CD8-positive, alpha-beta memory T cell (primary cell): Measurements from ENCODE around the gene EGFLAM. TPM values are rescaled to one million over a fixed set of nuclear protein-coding genes. Genes with fewer than 3 reads are reported as not detected.

ENCODE experiments used
- CTCF ChIA-PET: fragments of 350-600 bp; sonication (Branson Sonifier 250); formaldehyde crosslinking; loops from one replicate; lab custom pipeline; 2021; ENCODE audit warnings: antibody characterized with exemption; lab: Charles Lee
- POLR2A ChIA-PET: fragments of 350-600 bp; sonication (Branson Sonifier 250); formaldehyde crosslinking; loops from one replicate; lab custom pipeline; 2021; ENCODE audit warnings: antibody characterized with exemption; lab: Charles Lee
- DNase-seq, 5 donors: peaks; one replicate each; pipeline versions ENCODE4 v3.0.0 to v3.0.0-alpha.2; 2020 to 2022; ENCODE audit warnings: mixed read lengths in 1 of 5
- H3K27ac ChIP-seq: one replicate; pipeline ENCODE4 v1.7.0; 2013; ENCODE audit warnings: low read depth, mild to moderate bottlenecking, low read length, moderate library complexity
- H3K27me3 ChIP-seq: 2 replicates; pipeline ENCODE4 v1.7.0; 2013; ENCODE audit warnings: low read length, mild to moderate bottlenecking; ENCODE audit not compliant: insufficient read depth, poor library complexity, severe bottlenecking
- H3K36me3 ChIP-seq: 2 replicates; pipeline ENCODE4 v1.7.0; 2013; ENCODE audit warnings: mild to moderate bottlenecking, low read length, moderate library complexity; ENCODE audit not compliant: insufficient read depth
- H3K4me1 ChIP-seq: 2 replicates; pipeline ENCODE4 v1.7.0; 2013; ENCODE audit warnings: mild to moderate bottlenecking, low read length, moderate library complexity; ENCODE audit not compliant: insufficient read depth
- H3K4me3 ChIP-seq: 2 replicates; pipeline ENCODE4 v1.7.0; 2013; ENCODE audit warnings: mild to moderate bottlenecking, low read length
- H3K9me3 ChIP-seq: 2 replicates; pipeline ENCODE4 v1.7.0; 2013; ENCODE audit warnings: mild to moderate bottlenecking, low read length
- H3K27ac Mint-ChIP-seq, 8 donors: one replicate each; pipeline ENCODE4 v1.8.0; 2020 to 2021; ENCODE audit warnings: mixed read lengths in 8 of 8, mild to moderate bottlenecking in 6 of 8, inconsistent platforms in 3 of 8, moderate library complexity in 3 of 8
- H3K27me3 Mint-ChIP-seq, 2 donors: one replicate each; pipeline ENCODE4 v1.8.0; 2020 to 2021; ENCODE audit warnings: mixed read lengths in 2 of 2, mild to moderate bottlenecking in 1 of 2, moderate library complexity in 1 of 2
- H3K36me3 Mint-ChIP-seq, 3 donors: one replicate each; pipeline ENCODE4 v1.8.0; 2020 to 2021; ENCODE audit warnings: mixed read lengths in 3 of 3, inconsistent platforms in 1 of 3, mild to moderate bottlenecking in 1 of 3
- H3K4me1 Mint-ChIP-seq, 3 donors: one replicate each; pipeline ENCODE4 v1.8.0; 2020 to 2021; ENCODE audit warnings: mixed read lengths in 3 of 3, inconsistent platforms in 1 of 3, mild to moderate bottlenecking in 1 of 3
- H3K4me3 Mint-ChIP-seq, 7 donors: one replicate each; pipeline ENCODE4 v1.8.0; 2020 to 2021; ENCODE audit warnings: mixed read lengths in 7 of 7, mild to moderate bottlenecking in 6 of 7, moderate library complexity in 4 of 7, inconsistent platforms in 2 of 7
- H3K9me3 Mint-ChIP-seq, 5 donors: one replicate each; pipeline ENCODE4 v1.8.0; 2020 to 2022; ENCODE audit warnings: mixed read lengths in 5 of 5, mild to moderate bottlenecking in 3 of 5, moderate library complexity in 2 of 5, inconsistent platforms in 1 of 5
- polyA plus RNA-seq: library from polyadenylated mRNA; unstranded; fragments of 300-500 nt; fragmentation: Illumina TruSeq; gene quantifications from one replicate; pipeline ENCODE4 v1.2.3, GENCODE V29; 2021
- total RNA-seq, 2 experiments: library from RNA; stranded (reverse); gene quantifications; one replicate each; pipeline ENCODE4 v1.2.3, GENCODE V29; 2021

Gene EGFLAM
- total and polyA plus RNA-seq, 3 experiments from 2014 or later, result not detected

DNA sequence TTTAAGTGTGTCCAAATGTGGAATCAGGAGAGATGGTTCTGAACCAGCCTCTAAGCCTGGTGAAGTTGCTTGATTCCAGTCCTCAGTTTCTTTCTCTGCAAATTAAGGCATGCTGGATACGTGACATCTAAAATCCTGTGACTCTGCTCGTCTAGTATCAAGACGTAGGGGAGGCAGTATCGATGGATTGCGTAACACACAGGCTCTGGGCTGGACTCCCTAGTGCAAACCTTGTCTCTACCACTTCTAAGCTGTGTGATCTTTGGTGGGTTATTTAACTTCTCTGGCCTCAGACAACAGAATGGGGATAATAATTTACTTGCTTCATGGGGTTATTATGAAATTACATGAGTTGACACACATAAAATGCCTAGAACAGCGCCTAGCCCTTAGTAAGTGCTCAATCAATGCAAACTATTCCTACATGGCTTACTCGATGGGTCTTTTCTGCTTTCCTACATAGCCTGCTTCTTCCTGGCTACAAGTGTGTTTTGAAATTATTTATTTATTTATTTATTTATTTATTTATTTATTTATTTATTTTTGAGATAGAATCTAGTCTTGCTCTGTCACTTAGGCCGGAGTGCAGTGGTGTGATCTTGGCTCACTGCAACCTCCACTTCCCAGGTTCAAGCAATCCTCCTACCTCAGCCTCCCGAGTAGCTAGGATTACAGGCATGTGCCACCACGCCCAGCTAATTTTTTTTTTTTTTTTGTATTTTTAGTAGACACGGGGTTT, 102.1 kb downstream of the EGFLAM start:
- CTCF ChIA-PET, result no interaction called here
- no peak overlapping the region for H3K4me3 ChIP-seq
- POLR2A ChIA-PET, result no interaction called here

DNA sequence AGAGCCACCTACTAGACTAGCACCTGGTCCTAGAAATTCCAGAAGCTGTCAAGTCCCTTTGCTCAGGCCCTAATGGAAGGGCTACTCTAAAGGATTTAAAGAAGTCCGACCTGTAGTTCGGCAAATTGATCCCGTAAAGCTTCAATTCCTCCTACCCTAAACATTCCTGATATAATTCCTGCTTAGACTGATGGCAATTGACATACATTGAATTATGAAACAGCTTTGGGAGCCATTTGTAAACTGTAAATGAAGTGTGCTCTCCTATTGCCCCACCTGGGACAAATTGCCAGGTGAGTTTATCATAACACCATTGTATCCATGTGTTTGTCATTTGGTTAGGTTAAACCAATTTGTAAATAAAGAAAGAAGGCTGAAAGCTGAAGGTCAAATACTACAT, 104.4 kb downstream of the EGFLAM start:
- Histone ChIP-seq H3K27me3 (no peaks in the 10 kb centered on the region), H3K9me3 (no peaks in the 10 kb centered on the region), H3K4me1 (peaks cover 12% of the 10 kb centered on the region), H3K27ac (no peak overlapping the region), H3K4me3 (no peak overlapping the region), H3K36me3 (no peaks in the 10 kb centered on the region)
- DNase-seq, result no peak
- peaks cover 7 to 11% of the 10 kb centered on the region in 2 donors for H3K27me3 Mint-ChIP-seq
- peaks cover 0 to 2% (median 0%) of the 10 kb centered on the region in 3 donors for H3K36me3 Mint-ChIP-seq
- H3K4me3 Mint-ChIP-seq, result no peak overlapping the region
- H3K9me3 Mint-ChIP-seq, result peaks cover 0 to 4% (median 0%) of the 10 kb centered on the region in 5 donors
- ChIA-PET POLR2A (no interaction called here), CTCF (no interaction called here)
- H3K27ac Mint-ChIP-seq, result no peak overlapping the region
- peaks cover under 1 to 3% (median under 1%) of the 10 kb centered on the region in 3 donors for H3K4me1 Mint-ChIP-seq

More for the DNA sequence above, 102.1 kb downstream of the EGFLAM start:
- Histone ChIP-seq H3K9me3 (no peaks in the 10 kb centered on the region), H3K4me1 (no peaks in the 10 kb centered on the region), H3K27me3 (no peaks in the 10 kb centered on the region), H3K27ac (no peak overlapping the region), H3K36me3 (no peaks in the 10 kb centered on the region)
- Mint-ChIP-seq H3K4me1 (no peaks in the 10 kb centered on the region), H3K4me3 (no peak overlapping the region), H3K27ac (no peak overlapping the region), H3K36me3 (peaks cover 0 to 2% (median 0%) of the 10 kb centered on the region in 3 donors), H3K9me3 (peaks cover 0 to 4% (median 0%) of the 10 kb centered on the region in 5 donors), H3K27me3 (peaks cover 7 to 11% of the 10 kb centered on the region in 2 donors)
- no peak for DNase-seq

DNA sequence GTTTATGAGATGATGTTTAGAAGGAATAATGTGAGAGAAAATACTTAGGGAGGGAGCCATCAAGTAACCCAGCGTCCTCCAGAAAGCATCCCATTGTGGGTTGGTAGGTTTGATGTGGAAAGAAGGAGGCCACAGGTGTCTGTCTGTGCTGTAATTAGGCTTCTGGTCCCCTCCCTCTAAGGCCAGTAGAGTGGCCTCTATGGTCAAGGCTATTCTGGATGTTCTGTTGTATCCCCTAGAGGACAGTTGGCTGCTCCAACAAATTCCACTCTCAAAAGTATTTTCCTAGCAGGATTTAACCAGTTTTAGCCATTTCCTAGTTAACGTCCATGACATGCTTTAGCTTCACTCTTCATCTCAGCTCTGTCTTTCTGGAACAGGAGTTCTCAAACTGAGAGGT, 106.5 kb downstream of the EGFLAM start:
- Mint-ChIP-seq H3K4me3 (no peak overlapping the region), H3K9me3 (peaks cover 0 to 4% (median 0%) of the 10 kb centered on the region in 5 donors), H3K36me3 (peaks cover 0 to 2% (median 0%) of the 10 kb centered on the region in 3 donors), H3K4me1 (peaks cover 6 to 10% (median 8%) of the 10 kb centered on the region in 3 donors), H3K27me3 (peaks cover 7 to 8% of the 10 kb centered on the region in 2 donors), H3K27ac (no peak overlapping the region)
- ChIA-PET POLR2A (no interaction called here), CTCF (no interaction called here)
- Histone ChIP-seq H3K27me3 (no peaks in the 10 kb centered on the region), H3K4me3 (no peak overlapping the region), H3K36me3 (no peaks in the 10 kb centered on the region), H3K27ac (no peak overlapping the region), H3K4me1 (peaks cover 15% of the 10 kb centered on the region), H3K9me3 (no peaks in the 10 kb centered on the region)
- no peak for DNase-seq

- Histone ChIP-seq H3K4me3 (no peak overlapping the region), H3K4me1 (peaks cover 15% of the 10 kb centered on the region), H3K27ac (no peak overlapping the region), H3K9me3 (no peaks in the 10 kb centered on the region), H3K27me3 (no peaks in the 10 kb centered on the region), H3K36me3 (no peaks in the 10 kb centered on the region)
- Mint-ChIP-seq H3K4me1 (peaks cover 6 to 10% (median 8%) of the 10 kb centered on the region in 3 donors), H3K27ac (no peak overlapping the region), H3K4me3 (no peak overlapping the region), H3K27me3 (peaks cover 7 to 8% of the 10 kb centered on the region in 2 donors), H3K9me3 (peaks cover 0 to 4% (median 0%) of the 10 kb centered on the region in 5 donors), H3K36me3 (no peaks in the 10 kb centered on the region)
- no peak for DNase-seq
- CTCF ChIA-PET, result no interaction called here
- POLR2A ChIA-PET, result no interaction called here
These were observed 109.1 kb downstream of the EGFLAM start for GRCh38 chr5:38367410-38367809.

DNA sequence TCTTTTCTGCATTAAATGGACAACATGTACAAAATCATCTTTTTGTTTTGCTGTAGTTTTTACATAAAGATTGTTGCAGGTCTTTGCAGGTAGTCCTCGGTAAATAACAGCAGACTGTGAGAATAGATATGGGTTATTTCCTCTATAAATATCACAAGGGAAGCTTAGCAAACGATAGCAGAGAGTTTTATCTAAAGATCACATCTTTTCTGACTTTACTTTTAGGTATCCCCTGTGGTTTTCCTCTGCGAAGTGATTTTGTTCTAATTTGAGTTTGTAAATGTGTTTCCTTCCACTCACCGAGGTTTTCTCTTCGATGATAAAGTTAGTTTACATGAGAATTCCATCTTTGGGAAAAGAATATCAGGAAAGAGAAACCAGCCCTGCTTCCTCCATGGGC, 109.6 kb downstream of the EGFLAM start:
- no peaks in the 10 kb centered on the region for H3K36me3 Mint-ChIP-seq
- no peak for DNase-seq
- no peak overlapping the region for H3K27ac Mint-ChIP-seq
- Histone ChIP-seq H3K36me3 (no peaks in the 10 kb centered on the region), H3K9me3 (no peaks in the 10 kb centered on the region), H3K27ac (no peak overlapping the region), H3K27me3 (no peaks in the 10 kb centered on the region), H3K4me3 (no peak overlapping the region), H3K4me1 (peaks cover 15% of the 10 kb centered on the region)
- ChIA-PET CTCF (no interaction called here), POLR2A (no interaction called here)
- peaks cover 0 to 4% (median 0%) of the 10 kb centered on the region in 5 donors for H3K9me3 Mint-ChIP-seq
- H3K4me3 Mint-ChIP-seq, result no peak overlapping the region
- H3K27me3 Mint-ChIP-seq, result peaks cover 7 to 10% of the 10 kb centered on the region in 2 donors
- peaks cover 6 to 10% (median 8%) of the 10 kb centered on the region in 3 donors for H3K4me1 Mint-ChIP-seq

GRCh38 chr5:38369692-38370091, 111.3 kb downstream of the EGFLAM start:
- peaks cover 3 to 23% of the 10 kb centered on the region in 2 donors for H3K27me3 Mint-ChIP-seq
- H3K9me3 Mint-ChIP-seq, result no peaks in the 10 kb centered on the region
- ChIA-PET CTCF (no interaction called here), POLR2A (no interaction called here)
- H3K4me1 ChIP-seq, result peaks cover 15% of the 10 kb centered on the region
- no peaks in the 10 kb centered on the region for H3K27me3 ChIP-seq
- no peak overlapping the region for H3K27ac ChIP-seq
- H3K9me3 ChIP-seq, result no peaks in the 10 kb centered on the region
- H3K4me3 Mint-ChIP-seq, result no peak overlapping the region
- H3K4me3 ChIP-seq, result no peak overlapping the region
- no peak for DNase-seq
- H3K36me3 Mint-ChIP-seq, result no peaks in the 10 kb centered on the region
- peaks cover 6 to 10% (median 8%) of the 10 kb centered on the region in 3 donors for H3K4me1 Mint-ChIP-seq
- no peak overlapping the region for H3K27ac Mint-ChIP-seq
- H3K36me3 ChIP-seq, result no peaks in the 10 kb centered on the region

- peaks cover 20% of the 10 kb centered on the region for H3K4me1 ChIP-seq
- H3K27me3 Mint-ChIP-seq, result peaks cover 5 to 31% of the 10 kb centered on the region in 2 donors
- no peaks in the 10 kb centered on the region for H3K36me3 ChIP-seq
- DNase-seq, result no peak
- no peaks in the 10 kb centered on the region for H3K36me3 Mint-ChIP-seq
- H3K9me3 Mint-ChIP-seq, result peaks cover 0 to 4% (median 0%) of the 10 kb centered on the region in 5 donors
- H3K27me3 ChIP-seq, result no peaks in the 10 kb centered on the region
- no peak overlapping the region for H3K27ac Mint-ChIP-seq
- H3K27ac ChIP-seq, result no peak overlapping the region
- ChIA-PET CTCF (no interaction called here), POLR2A (no interaction called here)
- H3K4me3 Mint-ChIP-seq, result no peak overlapping the region
- H3K4me3 ChIP-seq, result no peak overlapping the region
- H3K9me3 ChIP-seq, result no peaks in the 10 kb centered on the region
- peaks cover 6 to 10% (median 8%) of the 10 kb centered on the region in 3 donors for H3K4me1 Mint-ChIP-seq
These were observed 112.2 kb downstream of the EGFLAM start for GRCh38 chr5:38370358-38371100.

- H3K4me1 Mint-ChIP-seq, result peaks cover 6 to 10% (median 8%) of the 10 kb centered on the region in 3 donors
- ChIA-PET POLR2A (no interaction called here), CTCF (no interaction called here)
These were observed 113.2 kb downstream of the EGFLAM start for GRCh38 chr5:38371596-38371995.

More at GRCh38 chr5:38371596-38371995, 113.2 kb downstream of the EGFLAM start:
- no peak overlapping the region for H3K4me3 ChIP-seq
- Mint-ChIP-seq H3K4me3 (no peak overlapping the region), H3K27me3 (peaks cover 5 to 37% of the 10 kb centered on the region in 2 donors), H3K9me3 (peaks cover 0 to 4% (median 0%) of the 10 kb centered on the region in 5 donors), H3K27ac (no peak overlapping the region), H3K36me3 (no peaks in the 10 kb centered on the region)
- H3K27me3 ChIP-seq, result no peaks in the 10 kb centered on the region
- H3K27ac ChIP-seq, result no peak overlapping the region
- H3K36me3 ChIP-seq, result no peaks in the 10 kb centered on the region
- no peaks in the 10 kb centered on the region for H3K9me3 ChIP-seq
- peaks cover 25% of the 10 kb centered on the region for H3K4me1 ChIP-seq
- DNase-seq, result no peak
